GM19372 (cell line): ENCODE results near the gene EGLN1.

ENCODE experiments used
- ATAC-seq: cut with Tn5 transposase; IDR thresholded peaks from one replicate; pipeline ENCODE4 v1.9.1; 2021; ENCODE audit warnings: mild to moderate bottlenecking, low read depth, moderate library complexity; ENCODE audit not compliant: unreplicated experiment

Gene EGLN1

DNA sequence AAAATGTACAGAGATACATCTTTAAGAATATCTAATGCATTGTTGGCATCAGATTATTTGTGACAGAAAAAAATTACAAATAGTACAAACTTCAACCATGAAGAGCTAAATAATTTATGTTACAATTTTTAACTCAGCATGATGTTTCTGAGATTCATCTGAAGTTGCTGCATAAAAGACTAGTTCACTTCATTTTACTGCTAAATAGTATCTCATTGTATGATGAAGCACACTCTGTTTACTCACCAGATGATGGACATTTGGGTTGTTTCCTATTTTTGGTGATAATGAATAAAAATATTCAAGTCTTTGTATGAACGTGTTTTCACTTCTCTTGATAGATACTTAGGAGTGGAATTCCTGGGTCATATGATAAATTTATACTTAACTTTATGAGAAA, 20.6 kb downstream of the EGLN1 start:
- ATAC-seq: no peak

DNA sequence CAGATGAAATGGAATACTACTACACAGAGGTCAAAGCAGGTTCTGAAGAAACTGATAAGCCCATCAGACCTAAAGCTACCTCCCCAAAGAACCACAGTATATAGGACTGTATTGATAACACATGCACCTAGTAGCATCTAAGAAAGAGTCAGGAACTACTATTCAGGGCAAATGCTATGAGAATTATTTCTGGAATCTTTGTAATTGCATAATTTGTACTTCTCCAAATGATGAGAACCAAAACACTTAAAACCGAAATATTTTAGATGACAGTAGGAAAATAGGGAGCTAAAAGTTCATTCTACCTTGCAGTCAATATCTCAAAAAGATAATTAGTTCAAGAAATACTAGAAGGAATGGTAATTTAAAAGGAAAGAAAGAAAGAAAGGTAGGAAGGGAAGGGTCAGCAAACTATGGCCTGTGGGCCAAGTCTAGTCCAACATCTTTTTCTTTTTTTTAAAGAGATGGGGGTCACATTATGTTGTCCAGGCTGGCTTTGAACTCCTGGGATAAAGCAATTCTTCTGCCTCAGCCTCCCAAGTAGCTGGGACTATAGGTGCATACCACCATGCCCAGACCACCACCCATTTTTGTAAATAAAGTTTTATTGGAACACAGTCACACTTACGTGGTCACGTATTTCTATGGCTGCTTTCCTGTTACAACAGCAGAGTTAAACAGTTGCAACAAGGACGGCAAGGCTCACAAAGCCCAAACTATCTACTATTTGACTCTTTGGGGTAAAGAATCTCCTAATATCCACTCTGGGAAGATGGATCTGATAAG, 24.0 kb downstream of the EGLN1 start:
- no peak for ATAC-seq

DNA sequence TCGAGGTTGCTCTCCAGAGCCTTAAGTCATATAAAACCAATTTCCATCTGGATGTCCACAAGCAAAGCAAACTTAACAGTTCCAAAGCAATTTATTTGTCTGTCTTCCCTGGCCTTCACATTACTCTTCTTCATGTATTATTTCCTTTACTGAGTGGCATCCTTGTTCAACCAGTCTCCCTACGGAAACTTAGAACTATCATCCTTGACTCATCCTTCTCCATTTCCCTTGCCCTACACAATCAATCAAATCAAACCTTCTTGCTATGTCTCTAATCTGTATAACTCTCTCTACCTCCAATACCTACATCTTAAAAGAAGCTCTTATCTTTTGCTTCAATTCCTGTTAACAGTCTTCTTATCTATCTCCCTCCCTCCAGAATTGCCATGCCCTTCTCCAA, 25.4 kb downstream of the EGLN1 start:
- no peak for ATAC-seq

DNA sequence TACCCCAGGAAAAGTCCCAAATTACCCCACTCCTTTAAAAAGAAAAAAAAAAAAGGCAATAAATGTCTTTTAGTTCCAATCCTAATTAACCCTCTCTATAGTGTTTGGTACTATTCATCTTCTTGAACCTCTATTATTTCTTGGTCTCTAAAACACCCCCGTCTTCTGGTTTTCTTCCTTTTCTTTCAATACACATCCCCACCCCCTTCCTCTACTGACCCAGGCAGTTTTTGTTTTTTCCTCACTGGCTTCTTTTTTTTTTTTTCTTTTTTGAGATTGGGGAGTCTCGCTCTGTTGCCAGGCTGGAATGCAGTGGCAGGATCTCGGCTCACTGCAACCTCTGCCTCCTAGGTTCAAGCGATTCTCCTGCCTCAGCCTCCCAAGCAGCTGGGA, 26.1 kb downstream of the EGLN1 start:
- no peak for ATAC-seq

DNA sequence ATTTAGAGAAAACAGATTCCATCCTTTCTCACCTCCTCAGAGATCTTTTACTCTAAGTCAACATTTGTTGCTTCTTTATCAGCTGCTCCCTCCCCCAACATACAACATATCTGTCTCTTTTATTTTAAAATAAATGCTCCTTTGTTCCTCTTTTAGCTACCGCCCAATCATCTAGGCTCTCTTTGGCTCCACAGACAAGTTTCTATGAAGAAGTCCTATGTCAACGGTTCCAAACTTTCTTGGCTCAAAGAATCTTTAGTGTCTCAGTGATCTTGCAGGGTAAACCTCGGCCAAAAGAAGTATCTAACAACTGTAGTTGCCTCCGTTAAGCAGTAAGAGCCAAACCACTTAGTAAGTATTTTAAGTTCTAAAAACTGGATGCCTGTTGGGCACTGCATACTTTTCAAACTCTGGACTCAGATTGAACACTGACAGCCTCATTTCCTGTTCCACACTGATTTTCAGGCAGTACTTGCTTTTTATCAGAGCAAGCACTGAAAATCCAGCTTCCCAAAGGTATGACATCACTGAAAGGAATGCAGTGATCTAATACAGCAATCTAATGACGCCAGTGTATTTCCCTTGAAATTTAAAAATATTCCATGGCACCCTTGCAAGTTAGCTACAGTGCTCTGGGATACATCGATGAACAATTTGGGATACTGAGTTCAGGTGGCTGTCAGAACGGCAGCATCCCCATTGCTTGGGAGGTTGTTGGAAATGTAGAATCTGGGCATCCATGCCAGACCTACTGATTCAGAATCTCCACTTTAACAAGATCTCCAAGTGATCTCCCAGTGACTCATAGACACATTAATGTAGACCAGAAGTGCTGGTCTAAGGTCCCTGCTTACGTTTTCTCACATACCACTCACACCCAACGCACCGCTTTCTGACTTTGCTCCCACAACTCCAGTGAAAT, 26.8 kb downstream of the EGLN1 start:
- no peak for ATAC-seq

DNA sequence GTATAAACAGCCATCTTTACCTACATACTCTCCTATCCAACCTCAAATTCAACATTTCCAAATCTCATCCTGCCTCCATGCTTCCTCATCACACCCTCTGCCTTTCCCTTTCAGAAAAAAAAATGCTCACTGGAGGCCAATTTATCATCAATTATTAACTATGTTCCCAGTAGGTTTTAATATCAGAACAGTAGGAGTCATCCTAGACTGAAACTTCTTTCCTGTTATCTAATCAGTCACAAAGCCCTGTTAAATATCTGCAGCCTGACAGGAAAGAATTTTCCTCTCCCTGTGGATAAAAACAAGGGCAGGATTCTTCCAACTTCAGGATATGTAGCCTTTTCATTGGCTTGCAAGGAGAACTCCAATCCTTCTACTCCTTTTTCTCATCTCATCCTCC, 28.4 kb downstream of the EGLN1 start:
- ATAC-seq: no peak

DNA sequence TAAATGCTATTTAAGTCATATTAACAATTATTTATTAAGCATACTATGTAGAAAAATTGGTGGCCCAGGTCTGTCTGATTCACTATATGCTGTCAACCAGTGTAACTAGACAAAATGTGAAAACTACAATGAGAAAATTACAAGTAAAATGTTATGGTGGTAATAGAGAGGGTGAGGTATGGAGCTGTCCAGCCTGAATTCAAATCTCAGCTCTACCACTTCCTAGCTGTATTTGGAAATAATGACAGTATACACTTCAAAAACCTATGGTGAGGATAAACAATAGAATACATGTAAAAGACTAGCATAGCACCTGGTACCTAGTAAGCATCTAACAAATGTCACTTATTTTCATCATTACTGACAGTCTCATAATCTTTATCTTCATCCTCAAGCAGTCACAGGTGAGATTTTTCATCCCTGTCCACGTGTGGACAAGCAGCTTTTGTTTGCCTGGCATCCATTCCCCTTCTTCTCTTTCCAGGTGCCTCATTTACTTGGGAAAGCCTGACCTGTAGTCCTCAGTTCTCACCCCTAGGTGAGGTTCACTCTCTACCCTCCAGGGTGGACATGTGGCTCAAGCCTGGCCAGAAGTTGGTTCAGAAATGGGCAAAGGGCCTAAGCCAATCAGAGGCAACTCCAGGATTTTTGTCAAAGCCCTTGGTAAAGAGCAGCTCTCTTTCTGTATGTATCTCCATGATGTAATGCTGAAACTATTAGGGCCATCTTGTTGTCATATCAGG, 29.5 kb downstream of the EGLN1 start:
- ATAC-seq: no peak

DNA sequence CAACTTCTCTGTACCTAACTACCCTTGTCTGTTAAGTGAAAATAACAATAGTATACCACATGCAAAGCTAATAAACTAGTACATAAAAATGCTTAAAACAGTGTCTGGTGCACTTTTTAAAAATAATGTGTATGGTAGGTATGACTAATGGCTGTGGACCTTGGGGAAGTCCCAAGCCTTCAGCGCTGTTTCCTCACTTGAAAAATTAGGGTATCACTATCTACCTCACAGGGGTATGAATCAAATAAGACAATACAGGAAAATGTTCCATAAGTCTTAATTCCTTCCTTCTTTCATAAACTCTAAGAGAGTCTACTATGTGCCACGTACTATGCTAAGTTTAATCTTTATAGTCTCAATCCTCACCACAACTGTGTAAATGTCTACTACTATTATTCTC, 32.0 kb downstream of the EGLN1 start:
- ATAC-seq: no peak

DNA sequence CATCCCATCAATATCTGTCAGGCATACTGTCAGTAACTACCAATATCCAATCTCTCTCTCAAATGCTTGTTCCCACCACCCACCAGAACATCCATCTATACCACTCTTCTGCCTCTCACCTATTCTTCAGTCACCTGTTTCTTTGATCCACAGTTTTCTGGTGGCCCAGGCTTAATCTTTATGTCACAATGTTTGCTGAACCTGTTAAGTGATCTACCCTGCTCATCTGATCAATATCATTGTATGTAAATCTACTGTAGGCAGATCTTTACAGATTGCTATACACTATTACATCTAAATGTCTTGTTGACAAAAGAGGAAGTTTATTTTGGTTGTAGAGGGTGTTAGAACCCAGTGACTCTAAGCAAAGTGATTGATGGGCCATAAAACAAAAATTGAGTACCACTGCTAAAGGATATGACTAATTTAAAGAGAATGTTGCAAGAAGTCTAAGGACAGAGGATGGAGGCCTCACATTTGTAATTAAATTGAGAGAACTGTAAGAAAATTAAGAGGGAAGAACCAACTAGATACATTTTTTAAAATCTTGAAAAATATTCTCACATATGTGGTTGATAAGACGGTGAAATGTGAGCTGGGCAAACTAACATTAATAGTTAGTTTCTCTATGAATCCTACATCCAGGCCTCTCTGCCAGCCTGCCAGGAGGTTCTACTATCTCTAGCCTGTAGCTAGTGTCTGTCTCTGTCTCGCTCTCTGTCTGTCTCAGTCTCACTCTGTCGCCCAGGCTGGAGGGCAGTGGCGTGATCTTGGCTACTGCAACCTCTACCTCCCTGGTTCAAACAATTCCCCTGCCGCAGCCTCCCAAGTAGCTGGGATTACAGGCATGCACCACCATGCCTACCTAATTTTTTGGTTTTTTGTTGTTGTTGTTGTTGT, 34.1 kb downstream of the EGLN1 start:
- no peak for ATAC-seq

DNA sequence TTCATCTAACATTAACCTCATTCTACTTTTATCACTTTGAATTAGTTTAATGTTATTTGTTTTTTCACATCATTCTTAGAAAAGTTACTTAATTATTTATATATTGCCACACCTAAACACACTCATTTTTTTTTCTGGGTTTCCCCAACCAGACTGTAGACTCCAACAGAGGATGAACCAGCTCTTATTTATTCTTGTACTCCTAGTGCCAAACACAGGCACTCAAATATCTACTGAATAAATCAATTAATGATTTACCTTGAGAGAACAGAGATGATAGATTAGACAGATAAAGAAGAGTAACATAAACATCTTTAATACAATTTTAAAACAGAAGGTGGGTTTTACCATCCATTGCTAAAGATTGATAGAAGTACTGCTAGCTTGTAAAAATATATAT, 35.6 kb downstream of the EGLN1 start:
- ATAC-seq: no peak

DNA sequence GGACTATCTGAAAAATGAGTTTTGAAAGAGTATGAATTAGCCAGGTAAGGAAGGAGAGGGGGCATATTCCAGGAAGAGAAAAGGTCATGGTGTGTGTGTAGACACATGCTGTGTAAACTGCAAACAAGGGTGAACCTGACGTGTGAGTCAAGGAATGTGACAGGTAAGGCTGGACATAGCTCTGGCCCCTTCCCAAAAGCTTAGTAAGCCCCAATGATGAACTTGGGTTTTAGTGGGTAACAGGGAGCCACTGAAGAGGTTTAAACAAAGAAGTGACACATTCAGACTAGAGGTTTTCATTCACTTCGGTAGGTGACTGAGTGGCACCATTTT, 36.7 kb downstream of the EGLN1 start:
- ATAC-seq: no peak

DNA sequence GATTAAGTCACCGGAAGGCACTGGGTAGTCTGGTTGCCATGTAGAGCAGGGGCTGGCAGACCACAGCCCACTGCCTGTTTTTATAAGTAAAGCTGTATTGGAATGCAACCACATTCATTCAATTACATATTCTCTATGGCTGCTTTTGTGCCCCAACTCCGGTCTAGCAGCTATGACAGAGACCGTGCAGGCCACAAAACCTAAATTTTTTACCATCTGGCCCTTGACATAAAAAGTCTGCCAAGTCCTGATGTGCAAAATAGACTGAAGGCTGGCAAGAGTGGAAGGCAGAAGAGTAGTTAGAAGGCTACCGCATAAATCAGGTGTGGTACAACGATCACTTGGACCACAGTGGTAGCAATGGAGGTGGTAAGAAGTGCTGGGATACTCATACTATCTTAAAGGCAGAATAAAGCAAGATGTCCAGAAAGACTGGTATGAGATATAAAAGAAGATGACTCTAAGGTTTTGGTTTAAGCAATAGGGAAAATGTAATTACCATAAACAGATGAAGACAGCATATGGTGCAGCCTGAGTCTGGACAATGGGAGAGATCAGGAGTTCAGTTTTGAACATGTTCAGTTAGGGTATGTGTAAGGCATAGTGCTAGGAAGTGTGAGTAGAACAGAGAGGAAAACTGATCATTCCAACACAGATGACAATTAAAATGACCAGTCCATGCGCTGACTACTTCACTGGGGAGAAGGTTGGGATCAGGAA, 37.2 kb downstream of the EGLN1 start:
- ATAC-seq: no peak

DNA sequence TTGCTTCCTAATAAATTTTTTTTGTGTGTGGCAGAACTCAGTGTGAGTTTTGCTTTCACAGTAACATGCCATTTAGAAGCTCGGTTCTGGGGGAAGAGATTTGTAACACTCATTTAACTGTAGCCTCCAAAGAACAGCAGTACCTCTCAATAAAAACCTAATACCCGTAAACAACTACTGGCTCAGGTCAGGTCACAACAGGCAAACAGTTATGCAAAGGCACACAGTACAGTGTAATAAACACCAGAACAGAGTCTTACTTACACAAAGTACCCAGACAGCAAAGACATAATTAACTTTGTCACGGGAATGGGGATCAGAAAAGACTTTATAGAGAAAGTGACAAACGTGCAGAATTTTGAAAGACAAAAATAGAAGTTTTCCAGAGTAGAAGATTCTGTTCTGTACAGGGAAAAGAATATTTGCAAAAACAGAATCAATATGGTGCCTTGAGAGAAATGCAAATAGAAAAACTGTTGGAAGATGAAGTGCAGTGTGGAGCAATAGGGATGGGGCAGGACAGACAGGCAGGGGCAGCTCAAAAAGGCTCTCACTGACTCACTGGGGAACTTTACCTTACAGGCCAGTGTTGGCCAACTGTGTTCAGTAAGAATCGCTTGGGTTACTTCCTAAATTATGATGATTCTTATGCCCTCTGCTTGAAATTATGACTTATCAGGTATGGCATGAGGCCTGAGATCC, 38.8 kb downstream of the EGLN1 start:
- no peak for ATAC-seq

DNA sequence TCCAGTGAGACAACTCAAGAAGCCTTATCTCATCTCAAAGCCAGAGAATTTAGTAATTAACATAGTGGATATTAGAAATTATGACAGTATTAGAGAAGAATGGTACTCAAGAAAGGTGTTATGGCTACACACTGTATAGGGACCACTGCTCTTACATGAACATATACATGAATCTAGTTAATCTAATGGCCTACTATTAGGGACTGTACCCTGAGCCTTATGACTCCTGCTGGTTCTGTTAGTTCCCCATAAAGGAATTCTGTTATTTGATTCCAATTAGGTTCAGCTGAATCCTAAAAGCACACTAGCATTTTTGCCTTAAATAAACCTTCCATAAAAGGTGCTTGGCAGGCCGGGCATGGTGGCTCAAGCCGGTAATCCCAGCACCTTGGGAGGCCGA, 39.7 kb downstream of the EGLN1 start:
- ATAC-seq: no peak

DNA sequence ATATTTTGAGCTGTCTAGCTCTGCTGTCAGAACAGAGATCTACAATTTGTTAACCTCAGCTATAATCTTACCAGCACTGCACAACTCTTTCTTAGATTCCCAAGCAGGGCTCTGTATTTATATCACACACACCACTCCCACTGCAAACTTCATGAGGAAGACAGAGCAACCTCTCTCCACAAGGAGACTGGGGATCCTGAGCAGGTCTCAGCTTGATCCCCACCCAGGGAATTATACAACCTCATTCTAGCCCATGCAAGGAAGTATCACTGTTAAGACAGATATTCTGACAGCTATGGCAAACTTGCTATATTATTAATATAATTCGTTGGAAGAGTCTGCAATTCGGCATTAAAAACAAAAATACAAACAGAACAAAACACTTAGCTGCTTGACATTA, 40.4 kb downstream of the EGLN1 start:
- ATAC-seq: no peak

DNA sequence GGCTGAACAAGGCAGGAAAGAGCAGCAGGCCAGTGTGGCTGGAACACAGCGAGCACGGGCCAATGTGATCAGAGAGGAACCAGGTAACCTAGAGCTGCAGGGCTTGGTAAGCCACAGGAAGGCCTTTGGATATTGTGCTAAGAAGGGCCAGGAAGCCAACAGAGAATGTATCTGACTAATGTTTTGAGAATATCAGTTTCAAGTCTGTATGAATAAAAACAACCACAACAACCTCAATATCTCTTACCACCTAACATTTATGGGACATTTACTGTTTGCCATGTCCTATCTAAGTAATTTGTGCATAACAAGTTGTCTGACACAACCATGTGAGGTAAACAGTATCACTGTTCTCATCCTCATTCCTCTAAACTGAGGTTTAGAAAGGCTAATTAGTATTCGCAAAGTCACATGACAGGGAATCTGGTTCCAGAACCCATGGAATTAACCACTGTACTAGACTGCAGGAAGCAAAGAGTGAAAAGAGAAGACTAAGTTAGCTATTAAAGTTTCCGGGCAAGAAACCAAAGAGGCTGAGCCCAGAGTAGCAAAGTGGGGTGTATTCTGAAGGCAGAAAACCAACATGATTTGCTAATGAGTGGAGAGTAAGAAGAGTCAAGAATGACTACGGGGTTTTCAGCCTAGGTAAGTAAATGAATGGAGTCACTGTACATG, 45.1 kb downstream of the EGLN1 start:
- peak; percentile 67 for ATAC-seq

DNA sequence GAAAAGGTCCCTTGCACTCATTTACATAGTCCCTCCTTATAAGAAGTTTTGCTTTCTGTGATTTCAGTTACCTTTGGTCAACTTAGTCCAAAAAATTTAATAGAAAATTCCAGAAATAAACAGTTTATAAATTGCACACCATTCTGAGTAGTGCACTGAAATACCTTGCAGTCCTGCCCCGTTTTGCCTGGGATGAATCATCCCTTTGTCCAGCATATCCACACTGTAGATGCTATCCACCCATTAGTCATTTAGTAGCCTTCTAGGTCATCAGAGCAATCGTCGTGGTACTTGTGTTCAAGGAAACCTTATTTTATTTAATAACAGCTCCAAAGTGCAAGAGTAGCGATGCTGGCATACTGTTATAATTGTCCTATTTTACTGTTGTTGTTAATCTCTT, 46.0 kb downstream of the EGLN1 start:
- ATAC-seq: no peak

DNA sequence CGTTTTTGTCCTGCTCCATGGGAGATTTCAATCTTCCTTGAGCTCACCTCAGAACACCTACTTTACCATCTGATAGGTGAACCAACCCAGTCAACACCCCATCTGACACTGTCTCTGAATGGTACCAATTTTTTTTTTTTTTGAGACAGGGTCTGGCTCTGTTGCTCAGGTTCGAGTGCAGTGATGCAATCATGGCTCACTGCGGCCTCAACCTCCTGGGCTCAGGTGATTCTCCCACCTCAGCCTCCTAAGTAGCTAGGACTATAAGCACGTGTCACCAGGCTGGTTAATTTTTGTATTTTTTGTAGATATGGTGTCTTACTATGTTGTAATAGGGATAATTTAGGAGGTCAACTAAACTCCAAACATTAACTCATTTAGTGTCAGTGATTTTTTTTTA, 47.7 kb downstream of the EGLN1 start:
- ATAC-seq: no peak

DNA sequence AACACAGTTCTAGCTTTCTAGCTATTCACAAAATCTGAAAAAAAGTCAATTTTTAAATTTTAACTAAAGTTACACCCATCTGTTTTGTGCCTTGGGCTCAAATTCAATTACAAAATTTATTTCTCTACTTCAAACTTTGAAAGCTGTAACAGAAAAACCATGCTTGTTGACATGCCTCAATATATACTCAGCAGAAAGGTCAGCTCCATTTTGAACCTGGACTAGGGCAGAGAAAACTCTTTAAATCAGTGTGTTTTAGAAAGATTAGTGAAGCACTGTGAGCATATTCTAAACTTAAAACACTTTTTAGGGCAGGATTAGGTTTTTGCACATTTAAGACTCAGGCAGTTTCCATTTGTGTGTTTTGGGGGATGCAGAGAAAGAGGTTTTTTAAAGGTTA, 49.6 kb downstream of the EGLN1 start:
- ATAC-seq: no peak
